Thyroid gland (tissue), 4 donors: ENCODE data around the gene SRPK3.

ENCODE experiments used
- CTCF ChIP-seq, 6 experiments: fragments of 200-600 bp in 3 of 6; fragments of 450-650 bp in 3 of 6; sonication (generic) in 3 of 6; IDR thresholded peaks; one replicate each; pipeline ENCODE4 v1.5.1; 2016 to 2019; ENCODE audit warnings: antibody characterized with exemption in 6 of 6, mild to moderate bottlenecking in 2 of 6, inconsistent platforms in 1 of 6, moderate library complexity in 1 of 6
- POLR2A ChIP-seq, 2 donors: fragments of 450-650 bp; IDR thresholded peaks; one replicate each; pipeline ENCODE4 v1.6.1; 2017; ENCODE audit warnings: antibody characterized with exemption in 2 of 2, mild to moderate bottlenecking in 2 of 2, moderate library complexity in 1 of 2

GRCh38 chrX:153831429-153832150 is 50.7 kb downstream of the SRPK3 start:
- TF ChIP-seq CTCF (IDR thresholded peaks at IDR 0.05): no peak
- TF ChIP-seq POLR2A (IDR thresholded peaks at IDR 0.05): no peak
